GM18498 (cell line): ENCODE data around the gene NPB.

Experiments used
- ATAC-seq: cut with Tn5 transposase; IDR thresholded peaks from one replicate; pipeline ENCODE4 v1.9.1; 2021; ENCODE audit warnings: mild to moderate bottlenecking, moderate library complexity; ENCODE audit not compliant: unreplicated experiment

NPB gene

GRCh38 chr17:81934850-81935708 lies 33.0 kb downstream of the NPB start:
- ATAC-seq, result no peak

- ATAC-seq, result no peak
These were observed 33.7 kb downstream of the NPB start for GRCh38 chr17:81935709-81936084.

DNA sequence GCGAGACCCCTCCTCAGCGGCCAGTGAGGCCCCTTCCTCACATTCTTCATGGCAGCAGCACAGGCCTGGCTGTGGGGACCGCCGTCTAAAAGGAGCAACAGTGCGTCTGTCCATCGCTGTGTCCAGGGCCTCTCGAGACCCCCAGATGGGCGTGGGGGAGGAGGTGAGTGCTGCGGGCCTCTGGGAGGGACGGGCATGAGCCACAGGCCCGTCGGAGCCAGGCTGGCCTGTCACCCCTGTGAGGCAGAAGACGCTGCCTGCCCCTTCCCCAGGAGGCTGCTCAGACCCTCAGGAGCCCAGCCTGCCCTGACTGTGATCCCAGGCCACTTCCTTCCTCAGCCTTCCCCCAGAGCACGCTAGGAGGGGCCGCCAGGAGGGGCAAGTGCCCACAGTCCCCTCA lies 37.2 kb downstream of the NPB start:
- ATAC-seq, result no peak

- ATAC-seq, result no peak
These were observed 37.9 kb downstream of the NPB start for GRCh38 chr17:81939881-81940385.

GRCh38 chr17:81940538-81941483 lies 38.8 kb downstream of the NPB start:
- ATAC-seq, result no peak

GRCh38 chr17:81941484-81942166 lies 39.6 kb downstream of the NPB start:
- ATAC-seq, result no peak

DNA sequence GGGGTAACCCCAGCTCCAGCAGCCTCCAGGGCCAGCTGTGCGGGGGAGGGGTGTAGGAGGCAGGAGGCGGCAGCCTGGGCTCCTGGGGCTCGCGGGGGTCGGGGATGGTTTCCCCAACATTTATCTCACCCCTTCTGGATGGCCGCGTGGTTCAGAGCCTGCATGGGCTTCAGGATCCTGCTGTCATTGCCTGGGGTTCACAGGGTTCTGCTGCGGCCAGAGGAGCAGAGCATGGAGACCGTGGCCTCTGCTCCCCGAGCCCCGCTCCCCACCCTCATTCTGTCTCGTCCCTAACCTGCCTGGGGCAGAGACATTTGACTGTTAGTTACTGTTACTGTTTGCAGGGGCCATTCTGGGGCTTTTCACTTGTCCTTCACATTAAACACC lies 40.1 kb downstream of the NPB start:
- ATAC-seq, result no peak

DNA sequence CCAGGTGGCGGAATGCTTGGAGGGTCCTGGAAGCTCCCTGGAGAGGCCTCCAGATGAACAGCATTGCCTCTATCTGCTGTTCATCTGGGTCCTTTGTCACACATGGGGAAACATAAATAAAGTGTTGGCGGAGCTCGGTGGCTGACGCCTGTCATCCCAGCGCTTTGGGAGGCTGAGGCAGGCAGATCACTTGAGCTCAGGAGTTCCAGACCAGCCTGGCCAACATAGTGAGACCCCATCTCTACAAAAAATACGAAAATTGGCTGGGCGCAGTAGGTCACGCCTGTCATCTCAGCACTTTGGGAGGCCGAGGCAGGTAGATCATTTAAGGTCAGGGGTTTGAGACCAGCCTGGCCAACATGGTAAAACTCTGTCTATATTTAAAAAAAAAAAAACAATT lies 42.8 kb downstream of the NPB start:
- ATAC-seq, result no peak

- ATAC-seq, result no peak
These were observed 45.2 kb downstream of the NPB start, which contains the start of gene MYADML2 for GRCh38 chr17:81947189-81947588. MYADML2 (minus strand) TSS chr17:81947233; CDS start chr17:81941741, 5,492 bp downstream.

- no peak for ATAC-seq
These were observed 46.8 kb downstream of the NPB start for GRCh38 chr17:81948635-81949378.

- ATAC-seq, result no peak
These were observed 48.5 kb downstream of the NPB start for GRCh38 chr17:81950501-81950900.

DNA sequence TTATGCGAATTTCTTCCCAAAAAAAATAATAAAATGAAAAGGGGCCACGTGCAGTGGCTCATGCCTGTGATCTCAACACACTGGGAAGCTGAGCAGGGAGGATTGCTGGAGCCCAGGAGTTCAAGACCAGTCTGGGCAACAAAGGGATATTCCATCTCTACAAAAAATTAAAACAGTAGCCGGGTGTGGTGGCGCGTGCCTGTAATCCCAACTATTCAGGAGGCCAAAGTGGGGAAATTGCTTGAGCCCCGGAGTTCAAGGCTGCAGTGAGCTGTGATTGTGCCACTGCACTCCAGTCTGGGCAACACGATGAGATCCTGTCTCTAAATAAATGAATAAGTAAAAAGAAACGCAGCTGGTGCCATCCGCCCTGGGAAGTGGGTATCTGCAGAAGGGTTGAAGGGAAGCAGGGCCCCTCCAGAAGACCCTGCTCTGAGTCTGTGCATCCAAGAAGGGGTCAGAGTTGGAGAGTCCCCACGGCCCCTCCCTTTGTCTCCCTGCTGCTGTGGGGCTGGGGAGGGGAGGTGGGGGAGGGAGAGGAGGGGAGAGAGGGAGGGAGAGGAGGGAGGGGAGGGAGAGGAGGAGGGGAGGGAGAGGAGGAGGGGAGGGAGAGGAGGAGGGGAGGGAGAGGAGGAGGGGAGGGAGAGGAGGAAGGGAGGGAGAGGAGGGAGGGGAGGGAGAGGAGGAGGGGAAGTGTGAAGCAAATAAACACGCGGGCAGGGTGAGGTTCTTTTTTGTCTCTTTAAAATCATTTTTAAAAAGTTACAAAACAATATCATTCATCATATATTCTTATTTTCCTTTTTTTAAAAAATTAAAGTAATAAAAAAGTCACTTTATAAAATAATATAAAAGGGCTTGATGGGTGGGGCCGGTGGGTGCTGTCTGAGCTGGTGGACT lies 50.0 kb downstream of the NPB start:
- ATAC-seq, result no peak
